Thyroid gland (tissue), 4 donors: ENCODE data around the gene OR5AP2.

Source experiments
- CTCF ChIP-seq, 6 experiments: fragments of 200-600 bp in 3 of 6; fragments of 450-650 bp in 3 of 6; sonication (generic) in 3 of 6; IDR thresholded peaks; one replicate each; pipeline ENCODE4 v1.5.1; 2016 to 2019; ENCODE audit warnings: antibody characterized with exemption in 6 of 6, mild to moderate bottlenecking in 2 of 6, inconsistent platforms in 1 of 6, moderate library complexity in 1 of 6
- POLR2A ChIP-seq, 2 donors: fragments of 450-650 bp; IDR thresholded peaks; one replicate each; pipeline ENCODE4 v1.6.1; 2017; ENCODE audit warnings: antibody characterized with exemption in 2 of 2, mild to moderate bottlenecking in 2 of 2, moderate library complexity in 1 of 2

- TF ChIP-seq CTCF (IDR thresholded peaks at IDR 0.05), result no peak
- TF ChIP-seq POLR2A (IDR thresholded peaks at IDR 0.05), result no peak
Measured at GRCh38 chr11:56670984-56671383, 28.7 kb upstream of the OR5AP2 start.
